GM12891 (cell line): ENCODE measurements around the gene ZC3H7A.

Source experiments
- POLR2A ChIP-seq: IDR thresholded peaks from 2 replicates; pipeline ENCODE4 v1.6.1; 2011; ENCODE audit warnings: low read depth, low read length, control low read depth
- POLR2AphosphoS5 ChIP-seq: IDR thresholded peaks from 2 replicates; pipeline ENCODE4 v1.6.1; 2011; ENCODE audit warnings: low read depth, low read length, control low read depth
- TAF1 ChIP-seq: IDR thresholded peaks from 2 replicates; pipeline ENCODE4 v1.6.1; 2011; ENCODE audit warnings: low read depth, low read length, control low read depth

GRCh38 chr16:11779074-11779473 lies 18.0 kb downstream of the ZC3H7A start:
- TF ChIP-seq POLR2AphosphoS5 (no peak), POLR2A (no peak), TAF1 (no peak)
